ENCODE results near the gene OVCA2.

GRCh38 chr17:2074919-2075318 lies 33.1 kb downstream of the OVCA2 start:
- no peak for TF ChIP-seq CTCF (IDR thresholded peaks at IDR 0.05)
- TF ChIP-seq POLR2A (IDR thresholded peaks at IDR 0.05): no peak

All from adrenal gland (tissue), 5 donors.